ENCODE measurements around the gene UNK. TPM values are rescaled to one million over a fixed set of nuclear protein-coding genes. Genes with fewer than 3 reads are reported as not detected.
A peak's percentile ranks its signal among the peaks of the same experiment; 100 is the strongest.
"Not testable (repeated sequence)": the region's sequence is repeated elsewhere in the genome, so short reads cannot be mapped to it uniquely, and the experiment has no call there.

Gene UNK
- total and polyA plus RNA-seq, 2 donors: 13.7 to 31.6 TPM

DNA sequence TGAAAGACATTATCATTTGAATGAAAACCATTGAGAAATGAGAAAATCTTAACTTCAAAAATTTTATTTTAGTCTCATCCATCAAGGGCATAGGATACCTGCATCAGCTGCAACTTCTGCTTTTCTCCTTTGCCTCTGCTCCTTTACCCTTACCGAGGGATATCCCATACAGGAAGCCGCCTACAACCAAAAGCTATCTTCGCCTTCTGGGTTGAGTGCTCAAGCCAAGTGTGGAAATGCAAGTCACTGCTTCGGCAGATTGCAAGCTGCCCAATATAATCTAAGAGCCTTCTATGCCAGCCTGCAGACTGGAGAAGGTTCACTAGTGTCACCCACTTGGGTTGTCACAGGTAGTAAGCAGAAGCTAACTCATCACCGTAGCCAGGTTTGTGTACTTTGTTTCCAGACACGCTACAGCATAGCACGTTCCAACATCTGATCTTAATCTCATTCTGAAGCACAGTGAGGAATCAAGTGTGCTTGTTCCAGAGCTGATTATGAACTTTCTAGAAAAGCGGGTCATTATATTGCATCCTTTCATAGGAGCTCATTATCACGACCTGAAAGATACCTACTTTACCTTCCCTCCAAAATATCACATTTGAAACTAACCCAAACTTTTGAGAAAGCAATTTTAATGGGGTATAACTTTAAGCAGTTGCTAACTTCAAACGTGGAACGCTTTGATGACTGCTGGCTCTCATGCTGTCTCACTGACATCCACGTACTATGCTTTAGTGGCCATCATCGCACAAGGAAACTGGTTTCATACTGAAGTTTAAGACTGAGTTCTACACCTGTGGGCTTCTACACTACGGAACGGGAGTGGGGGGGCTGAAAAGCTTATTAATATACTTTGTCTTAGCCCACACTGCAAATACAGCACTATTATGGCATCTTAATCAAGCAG lies 8.0 kb upstream of the UNK start:
- peak in 1 of 9 donors; percentile 61 for DNase-seq (ENCODE audit: low read depth in 6 of 9, low spot score in 9 of 9)
- Histone ChIP-seq H3K36me3 (ENCODE audit: control insufficient read depth in 2 of 2, insufficient read depth in 2 of 2, low read length in 1 of 2) (peaks cover 34 to 55% of the 10 kb centered on the region in 2 donors), H3K4me1 (ENCODE audit: control insufficient read depth in 2 of 2, insufficient read depth in 2 of 2, low read length in 2 of 2) (peaks cover 6 to 17% of the 10 kb centered on the region in 2 donors), H3K27ac (ENCODE audit: low read depth in 1 of 2, low read length in 1 of 2) (peak overlapping the region; percentile 53 to 67), H3K9me3 (ENCODE audit: control insufficient read depth in 2 of 2, insufficient read depth in 1 of 2, low read length in 1 of 2) (no peaks in the 10 kb centered on the region), H3K4me3 (ENCODE audit: low read length in 2 of 2) (peak overlapping the region; percentile 76 to 93), H3K27me3 (ENCODE audit: control insufficient read depth in 2 of 2, insufficient read depth in 1 of 2, low read length in 1 of 2) (no peaks in the 10 kb centered on the region)
- WGBS: 40% methylated on average over 15 of the region's 15 CpGs

DNA sequence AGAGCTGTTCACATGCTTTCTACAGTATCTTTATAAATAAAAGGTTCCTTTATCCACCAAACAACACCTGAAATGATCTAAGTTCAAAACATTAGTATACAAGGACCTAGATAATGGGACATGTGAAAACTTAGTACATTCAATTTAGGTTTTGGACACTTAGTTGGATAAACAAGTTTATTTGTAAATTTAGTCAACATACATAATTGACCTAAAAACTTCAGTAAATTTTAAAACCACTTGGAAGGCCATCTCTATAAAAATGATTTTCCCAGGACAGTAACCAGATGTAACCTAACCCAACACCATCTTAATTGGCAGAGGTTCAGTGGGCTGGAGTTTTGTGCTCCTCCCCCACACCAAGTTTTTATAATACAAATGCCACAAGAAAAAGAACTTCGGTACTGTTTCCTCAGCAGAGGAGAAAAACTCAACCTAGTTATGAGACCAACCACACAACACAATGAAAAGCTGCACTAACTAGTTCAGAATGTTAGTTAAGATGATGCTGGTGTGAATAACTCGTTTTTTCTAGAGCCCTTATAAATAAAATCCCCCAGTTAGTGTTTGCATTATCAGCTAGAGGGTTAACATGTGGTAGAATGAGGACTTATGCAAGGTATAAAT lies 7.2 kb upstream of the UNK start:
- Histone ChIP-seq H3K4me1 (ENCODE audit: control insufficient read depth in 2 of 2, insufficient read depth in 2 of 2, low read length in 2 of 2) (peaks cover 7 to 13% of the 10 kb centered on the region in 2 donors), H3K36me3 (ENCODE audit: control insufficient read depth in 2 of 2, insufficient read depth in 2 of 2, low read length in 1 of 2) (peaks cover 34 to 55% of the 10 kb centered on the region in 2 donors), H3K27ac (ENCODE audit: low read depth in 1 of 2, low read length in 1 of 2) (peak overlapping the region in 1 of 2 donors; percentile 99), H3K9me3 (ENCODE audit: control insufficient read depth in 2 of 2, insufficient read depth in 1 of 2, low read length in 1 of 2) (peaks cover 0 to under 1% of the 10 kb centered on the region in 2 donors), H3K27me3 (ENCODE audit: control insufficient read depth in 2 of 2, insufficient read depth in 1 of 2, low read length in 1 of 2) (no peaks in the 10 kb centered on the region), H3K4me3 (ENCODE audit: low read length in 2 of 2) (peak overlapping the region; percentile 76 to 93)
- 12% methylated on average over 2 of the region's 2 CpGs for WGBS
- peak in 1 of 9 donors; percentile 43 for DNase-seq (ENCODE audit: low read depth in 6 of 9, low spot score in 9 of 9)

DNA sequence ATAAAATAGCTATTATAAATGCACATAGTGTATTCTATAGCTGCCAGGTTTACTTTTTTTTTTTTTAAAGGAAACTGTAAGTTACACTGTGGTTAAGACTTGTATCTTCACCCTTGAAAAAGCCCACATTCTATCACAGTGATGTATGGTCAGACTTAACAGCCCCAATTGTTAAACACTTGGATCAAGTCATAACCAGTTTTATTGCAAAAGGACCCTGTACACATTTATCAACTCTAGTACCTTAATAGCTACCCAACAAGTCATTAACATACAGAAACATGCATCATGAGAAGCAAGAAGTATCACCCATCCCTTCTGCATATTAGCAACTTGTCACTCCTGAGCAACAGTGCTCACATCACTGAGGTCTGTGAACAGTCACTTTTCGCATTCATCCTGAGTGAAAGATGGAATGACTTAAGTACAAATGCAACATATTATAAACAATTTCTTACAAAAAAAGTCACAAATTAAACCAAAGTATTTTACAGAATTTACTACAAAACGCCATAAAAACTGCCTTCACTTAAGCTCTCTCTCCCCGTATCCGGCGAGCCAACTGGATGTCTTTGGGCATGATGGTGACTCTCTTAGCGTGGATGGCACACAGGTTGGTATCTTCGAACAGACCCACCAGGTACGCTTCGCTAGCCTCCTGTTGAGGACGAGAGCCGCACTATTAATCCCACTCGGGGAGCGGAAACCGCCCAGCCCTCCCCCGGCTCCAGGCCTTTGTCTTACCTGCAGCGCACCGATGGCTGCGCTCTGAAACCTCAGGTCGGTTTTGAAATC lies 6.3 kb upstream of the UNK start:
- not testable (repeated sequence) for H3K9me3 ChIP-seq (ENCODE audit: control insufficient read depth in 2 of 2, insufficient read depth in 1 of 2, low read length in 1 of 2); H3K27me3 ChIP-seq (ENCODE audit: control insufficient read depth in 2 of 2, insufficient read depth in 1 of 2, low read length in 1 of 2)
- Histone ChIP-seq H3K27ac (ENCODE audit: low read depth in 1 of 2, low read length in 1 of 2) (peak overlapping the region; percentile 99), H3K36me3 (ENCODE audit: control insufficient read depth in 2 of 2, insufficient read depth in 2 of 2, low read length in 1 of 2) (peaks cover 34 to 55% of the 10 kb centered on the region in 2 donors), H3K4me3 (ENCODE audit: low read length in 2 of 2) (peak overlapping the region; percentile 76 to 93), H3K4me1 (ENCODE audit: control insufficient read depth in 2 of 2, insufficient read depth in 2 of 2, low read length in 2 of 2) (peaks cover 9 to 18% of the 10 kb centered on the region in 2 donors)
- WGBS: 1% methylated on average over 19 of the region's 19 CpGs
- DNase-seq (ENCODE audit: low read depth in 6 of 9, low spot score in 9 of 9): peak in 2 of 9 donors; percentile 49 to 68

DNA sequence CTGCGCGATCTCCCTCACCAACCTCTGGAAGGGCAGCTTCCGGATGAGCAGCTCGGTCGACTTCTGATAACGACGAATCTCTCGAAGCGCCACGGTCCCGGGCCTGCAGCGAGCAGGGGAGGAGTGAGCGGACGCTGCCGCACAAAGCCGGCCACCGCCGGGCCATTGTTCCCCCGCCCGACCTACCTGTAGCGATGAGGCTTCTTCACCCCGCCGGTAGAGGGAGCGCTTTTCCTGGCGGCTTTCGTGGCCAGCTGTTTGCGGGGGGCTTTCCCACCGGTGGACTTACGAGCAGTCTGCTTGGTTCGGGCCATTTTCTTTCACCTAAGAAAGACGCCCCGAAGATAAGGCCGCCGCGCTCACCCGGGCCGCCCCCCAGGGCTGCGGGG lies 5.8 kb upstream of the UNK start:
- WGBS: under 1% methylated on average over 38 of the region's 38 CpGs
- peak in 4 of 9 donors; percentile 65 to 84 (median 74) for DNase-seq (ENCODE audit: low read depth in 6 of 9, low spot score in 9 of 9)
- peak overlapping the region; percentile 99 for H3K27ac ChIP-seq (ENCODE audit: low read depth in 1 of 2, low read length in 1 of 2)
- H3K9me3 ChIP-seq (ENCODE audit: control insufficient read depth in 2 of 2, insufficient read depth in 1 of 2, low read length in 1 of 2): peaks cover 0 to 4% of the 10 kb centered on the region in 2 donors
- peak overlapping the region; percentile 76 to 93 for H3K4me3 ChIP-seq (ENCODE audit: low read length in 2 of 2)
- peaks cover 31 to 51% of the 10 kb centered on the region in 2 donors for H3K36me3 ChIP-seq (ENCODE audit: control insufficient read depth in 2 of 2, insufficient read depth in 2 of 2, low read length in 1 of 2)
- peaks cover 11 to 24% of the 10 kb centered on the region in 2 donors for H3K4me1 ChIP-seq (ENCODE audit: control insufficient read depth in 2 of 2, insufficient read depth in 2 of 2, low read length in 2 of 2)
- H3K27me3 ChIP-seq (ENCODE audit: control insufficient read depth in 2 of 2, insufficient read depth in 1 of 2, low read length in 1 of 2): no peaks in the 10 kb centered on the region

DNA sequence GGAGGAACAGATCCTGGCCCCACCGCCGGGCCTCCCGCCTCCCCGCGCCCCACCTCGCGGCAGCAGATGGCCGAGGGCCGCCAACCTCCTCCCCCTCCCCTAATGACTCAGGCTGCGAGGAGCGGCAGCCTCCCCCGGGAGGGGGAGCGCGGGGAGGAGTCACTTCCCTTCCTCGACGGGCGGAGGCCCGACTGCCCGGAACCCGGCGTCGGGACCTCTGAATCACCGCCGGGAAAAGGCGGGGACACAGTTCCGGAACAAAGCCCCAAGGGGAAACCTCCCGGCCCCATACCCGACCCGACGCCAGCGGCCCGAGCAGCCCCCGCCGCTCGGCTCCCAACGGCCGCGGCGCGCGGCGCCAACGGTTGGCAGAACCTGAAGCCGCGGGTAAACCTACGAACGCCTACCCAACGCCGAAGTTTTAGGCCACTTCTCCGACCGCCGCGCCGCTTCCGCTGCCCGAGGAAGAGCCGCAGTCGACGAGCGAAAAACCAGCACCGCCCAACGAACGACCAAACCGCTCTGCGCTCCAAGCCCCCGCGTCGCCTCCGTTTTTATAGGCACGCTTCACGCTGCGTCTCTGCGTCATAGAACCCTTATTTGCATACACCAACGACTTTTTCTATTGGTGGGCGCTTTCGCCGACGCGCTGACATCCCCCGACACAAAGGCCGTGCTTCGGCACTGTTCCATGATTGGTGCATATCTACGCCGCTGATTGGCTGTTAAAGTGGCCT lies 5.2 kb upstream of the UNK start:
- peak; percentile 96 to 100 (median 99) for DNase-seq (ENCODE audit: low read depth in 6 of 9, low spot score in 9 of 9)
- Histone ChIP-seq H3K36me3 (ENCODE audit: control insufficient read depth in 2 of 2, insufficient read depth in 2 of 2, low read length in 1 of 2) (peaks cover 26 to 45% of the 10 kb centered on the region in 2 donors), H3K9me3 (ENCODE audit: control insufficient read depth in 2 of 2, insufficient read depth in 1 of 2, low read length in 1 of 2) (peaks cover 0 to 4% of the 10 kb centered on the region in 2 donors), H3K4me1 (ENCODE audit: control insufficient read depth in 2 of 2, insufficient read depth in 2 of 2, low read length in 2 of 2) (peaks cover 14 to 29% of the 10 kb centered on the region in 2 donors), H3K27ac (ENCODE audit: low read depth in 1 of 2, low read length in 1 of 2) (peak overlapping the region; percentile 99), H3K27me3 (ENCODE audit: control insufficient read depth in 2 of 2, insufficient read depth in 1 of 2, low read length in 1 of 2) (no peaks in the 10 kb centered on the region), H3K4me3 (ENCODE audit: low read length in 2 of 2) (peak overlapping the region; percentile 76 to 93)
- WGBS: under 1% methylated on average over 84 of the region's 84 CpGs

DNA sequence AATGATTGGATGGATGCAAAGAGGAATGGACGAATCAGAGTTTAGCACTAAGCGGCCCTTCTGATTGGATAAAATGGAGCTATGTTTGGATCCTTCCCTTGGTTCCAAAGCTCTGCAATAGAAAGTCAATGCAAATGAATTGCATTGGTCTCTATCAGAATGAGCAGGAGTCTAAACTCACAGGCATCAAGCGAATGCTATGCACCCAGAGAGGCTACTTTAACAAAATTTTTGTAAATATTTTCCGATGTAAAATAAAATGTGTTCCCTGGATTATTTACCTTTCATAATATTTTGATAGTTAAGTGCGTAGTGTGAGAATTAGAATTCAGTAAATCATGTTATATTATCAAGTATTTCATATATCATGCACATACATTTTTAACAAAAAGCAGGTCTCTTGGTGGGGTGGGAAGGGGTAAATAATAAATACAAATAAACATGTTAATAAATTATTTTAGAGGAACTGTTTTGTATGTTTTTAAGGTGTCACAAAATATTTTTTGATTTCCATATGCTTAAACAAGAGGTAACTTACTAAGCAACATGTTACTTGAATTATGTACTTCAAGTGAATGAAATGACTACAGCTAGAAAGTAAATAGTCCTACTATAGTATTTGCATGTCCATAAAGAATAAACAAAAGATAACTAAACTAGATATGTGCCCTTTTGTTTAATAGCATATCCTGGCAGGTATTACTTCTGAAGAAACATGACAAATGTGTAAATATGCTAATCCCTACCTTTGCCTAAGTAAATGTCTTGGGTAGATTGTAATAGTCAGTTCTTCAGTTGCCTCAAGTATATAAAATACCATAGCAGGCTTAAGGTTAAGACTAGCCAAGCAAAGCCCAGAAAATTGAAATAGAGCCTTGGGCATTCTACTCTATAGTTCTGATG lies 4.4 kb upstream of the UNK start:
- DNase-seq (ENCODE audit: low read depth in 6 of 9, low spot score in 9 of 9): no peak
- Histone ChIP-seq H3K36me3 (ENCODE audit: control insufficient read depth in 2 of 2, insufficient read depth in 2 of 2, low read length in 1 of 2) (peaks cover 24 to 37% of the 10 kb centered on the region in 2 donors), H3K4me3 (ENCODE audit: low read length in 2 of 2) (no peak overlapping the region), H3K9me3 (ENCODE audit: control insufficient read depth in 2 of 2, insufficient read depth in 1 of 2, low read length in 1 of 2) (peaks cover 0 to 4% of the 10 kb centered on the region in 2 donors), H3K4me1 (ENCODE audit: control insufficient read depth in 2 of 2, insufficient read depth in 2 of 2, low read length in 2 of 2) (peaks cover 14 to 32% of the 10 kb centered on the region in 2 donors), H3K27me3 (ENCODE audit: control insufficient read depth in 2 of 2, insufficient read depth in 1 of 2, low read length in 1 of 2) (no peaks in the 10 kb centered on the region), H3K27ac (ENCODE audit: low read depth in 1 of 2, low read length in 1 of 2) (peak overlapping the region in 1 of 2 donors; percentile 84)
- WGBS: 24% methylated on average over 5 of the region's 5 CpGs

DNA sequence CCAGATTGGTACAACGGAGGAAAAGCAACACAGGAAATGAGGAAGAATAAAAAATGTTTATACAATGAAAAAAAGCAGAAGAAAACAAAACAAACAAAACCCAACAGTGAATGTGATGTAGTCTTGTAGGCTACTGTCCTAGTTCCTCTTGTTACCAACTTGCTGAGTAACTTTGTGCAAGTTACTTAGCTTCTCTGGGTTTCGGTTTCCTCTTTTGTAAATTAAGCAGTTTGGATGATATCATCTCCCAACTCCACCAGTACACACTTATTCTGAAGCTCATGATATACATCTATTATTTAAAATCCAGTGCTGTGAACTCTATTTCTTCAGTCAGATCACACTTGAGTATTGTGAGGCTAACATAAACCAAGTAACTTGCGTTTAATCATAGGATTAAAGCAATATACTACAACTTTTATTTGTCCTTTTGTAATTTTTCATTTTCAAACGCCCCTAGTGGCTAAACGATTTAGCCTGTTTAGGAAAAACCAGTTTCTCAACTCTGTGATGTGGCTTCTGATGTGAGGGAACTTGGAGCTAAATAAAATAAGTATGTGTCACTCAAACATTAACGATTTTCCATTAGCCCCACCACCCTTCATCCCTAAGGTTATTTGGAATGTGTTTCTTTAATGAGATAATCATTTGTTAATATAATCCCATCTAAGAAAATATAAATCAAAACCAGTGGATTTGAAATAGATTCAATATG lies 1.4 kb upstream of the UNK start:
- peak overlapping the region; percentile 12 to 15 for H3K4me3 ChIP-seq (ENCODE audit: low read length in 2 of 2)
- H3K36me3 ChIP-seq (ENCODE audit: control insufficient read depth in 2 of 2, insufficient read depth in 2 of 2, low read length in 1 of 2): peaks cover 9 to 15% of the 10 kb centered on the region in 2 donors
- peaks cover 21 to 42% of the 10 kb centered on the region in 2 donors for H3K4me1 ChIP-seq (ENCODE audit: control insufficient read depth in 2 of 2, insufficient read depth in 2 of 2, low read length in 2 of 2)
- H3K9me3 ChIP-seq (ENCODE audit: control insufficient read depth in 2 of 2, insufficient read depth in 1 of 2, low read length in 1 of 2): peaks cover 0 to 4% of the 10 kb centered on the region in 2 donors
- H3K27me3 ChIP-seq (ENCODE audit: control insufficient read depth in 2 of 2, insufficient read depth in 1 of 2, low read length in 1 of 2): no peaks in the 10 kb centered on the region
- WGBS: 5% methylated on average over 6 of the region's 6 CpGs
- peak in 5 of 9 donors; percentile 58 to 89 (median 64) for DNase-seq (ENCODE audit: low read depth in 6 of 9, low spot score in 9 of 9)
- H3K27ac ChIP-seq (ENCODE audit: low read depth in 1 of 2, low read length in 1 of 2): peak overlapping the region; percentile 77 to 100

All from thymus (tissue), 11 donors.